Stimulated activated CD8-positive, alpha-beta memory T cell treated with anti-CD3 and anti-CD28 coated beads, Interleukin-7, amount 100 ng/mL, for 48 hours (primary cell): ENCODE data around the gene FAM83D.
"Not testable (repeated sequence)": the region's sequence is repeated elsewhere in the genome, so short reads cannot be mapped to it uniquely, and the experiment has no call there.

Experiments used
- DNase-seq, 2 donors: peaks; one replicate each; pipeline ENCODE4 v3.0.0-alpha.2; 2020; ENCODE audit warnings: low read depth in 1 of 2; ENCODE audit errors: extremely low read depth in 1 of 2

FAM83D gene

DNA sequence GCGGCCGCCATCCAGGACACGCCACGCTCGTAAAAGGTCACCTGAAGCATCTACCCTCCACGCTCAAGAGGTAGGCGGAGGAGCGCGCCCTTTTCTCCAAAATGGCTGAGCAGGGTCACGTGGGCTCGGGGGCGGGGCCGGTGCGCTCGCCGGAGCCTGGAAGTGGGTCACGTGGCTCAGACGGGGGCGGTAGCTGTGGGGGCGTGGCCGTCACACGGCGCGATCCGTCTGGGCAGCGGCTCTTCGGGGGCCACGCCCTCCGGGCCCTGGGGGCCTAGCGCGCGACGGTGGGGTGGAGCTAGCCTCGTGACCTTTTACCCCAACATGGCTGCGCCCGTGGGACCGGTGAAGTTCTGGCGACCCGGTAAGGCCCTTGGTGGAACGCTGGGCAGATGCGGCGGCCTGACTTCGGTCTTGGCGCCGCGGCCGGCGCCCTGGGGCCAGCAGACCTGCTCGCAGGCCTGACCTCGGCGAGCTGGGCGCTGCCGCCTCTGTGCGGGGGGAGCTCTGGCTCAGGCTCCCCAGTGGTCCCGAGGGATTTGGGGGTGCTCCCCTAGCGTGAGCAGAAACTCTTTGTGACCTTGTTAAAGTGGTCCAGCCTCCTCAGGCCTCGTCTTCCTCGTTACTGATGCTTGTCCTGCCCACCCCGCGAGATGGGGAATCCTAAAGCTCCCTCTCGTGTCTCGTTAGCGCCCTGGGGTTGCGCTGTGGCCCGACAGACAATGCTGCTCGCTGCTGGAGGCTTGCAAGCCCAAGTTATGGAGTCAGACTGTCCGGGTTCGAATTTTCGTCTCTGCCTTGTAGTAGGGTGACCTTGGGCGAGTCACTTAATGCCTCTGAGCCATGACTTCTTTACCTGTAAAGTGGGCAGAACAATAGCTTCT is 36.1 kb downstream of the FAM83D start, which contains the start of gene DHX35:
Gene DHX35, plus strand, starts transcription at position 301 of the 884 bp plus-strand sequence. Its CDS starts 24 bp downstream, at position 325.
- DNase-seq: peak; percentile 97

DNA sequence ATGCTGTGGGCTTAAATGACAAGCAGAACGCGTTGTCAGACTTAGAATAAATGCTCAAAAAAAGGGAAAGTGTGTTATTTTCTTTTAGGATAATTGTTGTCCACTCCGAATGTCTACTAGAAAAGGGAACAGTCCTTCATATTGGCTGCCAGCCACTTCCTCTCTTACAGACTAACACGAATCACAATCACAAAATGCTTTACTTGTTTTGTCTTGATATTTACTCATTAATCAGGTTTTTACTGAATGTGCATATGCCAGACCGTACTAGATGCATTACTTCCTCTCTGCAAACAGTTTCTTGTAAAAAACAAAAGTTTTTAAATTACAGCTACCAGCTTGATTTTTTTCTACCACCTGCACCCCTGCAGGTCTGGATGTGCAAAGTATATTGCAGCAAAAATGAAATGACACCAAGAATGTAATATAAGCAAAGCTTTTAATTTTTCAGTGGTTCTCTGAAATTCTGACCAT is 36.7 kb downstream of the FAM83D start:
- DNase-seq: no peak

DNA sequence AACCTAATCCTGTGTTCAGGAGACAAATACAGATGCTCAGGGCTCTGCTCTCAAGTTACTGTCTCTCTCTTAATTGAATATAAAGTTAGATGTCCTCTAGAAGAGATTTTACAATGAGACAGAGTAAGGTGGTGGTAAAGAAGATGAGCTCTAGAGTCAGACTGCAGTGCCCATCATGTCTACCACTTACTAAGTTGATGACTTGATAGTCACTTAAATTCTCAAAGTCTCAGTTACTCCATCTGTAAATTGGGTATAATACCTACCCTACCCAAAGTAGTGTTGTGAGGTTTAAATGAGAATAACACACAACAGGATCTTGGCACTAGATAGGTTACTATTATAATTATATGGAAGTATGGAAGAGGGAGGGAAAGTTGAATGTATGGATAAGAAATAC is 37.5 kb downstream of the FAM83D start:
- no peak for DNase-seq

DNA sequence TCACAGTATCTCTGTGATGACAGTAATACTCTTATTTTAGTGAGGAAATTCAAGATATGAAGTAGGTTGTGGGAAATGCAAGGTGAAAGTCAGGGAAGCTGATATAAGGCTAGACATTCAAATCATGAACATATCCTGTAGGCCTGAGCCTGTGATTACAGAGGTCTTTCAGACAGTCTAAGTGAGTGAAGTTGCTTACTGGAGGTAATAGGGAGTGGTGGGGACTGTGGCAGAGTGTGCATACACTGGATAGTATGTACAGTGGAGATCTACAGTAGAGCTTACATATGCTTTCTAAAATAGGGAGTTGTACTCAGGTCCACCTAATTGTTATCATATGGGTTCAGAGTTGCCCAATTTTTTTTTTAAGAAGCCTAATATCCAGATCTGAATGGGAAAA is 39.0 kb downstream of the FAM83D start:
- DNase-seq: no peak

DNA sequence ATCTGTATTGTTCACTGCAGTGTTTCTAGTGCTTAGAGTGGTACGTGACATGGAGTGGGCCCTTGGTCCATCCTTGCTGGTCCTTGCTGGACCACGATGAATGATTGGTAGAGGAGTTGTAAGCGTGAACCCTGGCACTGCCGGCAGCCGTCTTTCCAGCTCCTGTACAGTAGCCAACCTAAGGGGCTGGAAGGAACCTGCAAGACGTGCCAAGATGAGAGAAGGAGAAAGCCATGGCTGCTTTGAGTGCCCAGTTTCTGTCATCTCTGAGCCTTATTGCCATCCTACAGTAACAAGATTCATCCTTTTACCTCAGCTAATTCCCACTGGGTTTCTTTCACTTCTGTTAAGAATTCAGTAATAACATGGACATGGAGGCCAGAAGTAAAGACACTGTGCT is 41.9 kb downstream of the FAM83D start:
- no peak for DNase-seq

DNA sequence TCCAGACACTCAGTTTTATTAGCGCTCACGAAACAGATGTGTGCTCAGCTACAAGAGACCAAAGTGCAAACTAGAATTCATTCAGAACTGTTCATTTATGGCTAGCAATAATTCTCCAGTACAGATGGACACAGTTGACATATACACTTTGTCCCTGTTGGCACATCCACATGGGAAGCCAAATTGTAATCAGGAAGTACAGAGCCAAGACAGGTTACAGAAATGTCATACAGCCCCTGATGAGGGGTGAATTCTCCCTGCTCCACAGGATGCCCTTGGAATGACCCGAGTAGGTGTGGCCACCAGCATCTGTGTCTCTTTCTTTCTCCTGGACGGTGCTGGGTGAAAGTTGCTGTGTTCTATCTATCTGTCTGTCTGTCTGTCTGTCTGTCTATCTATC is 43.5 kb downstream of the FAM83D start:
- DNase-seq: no peak

DNA sequence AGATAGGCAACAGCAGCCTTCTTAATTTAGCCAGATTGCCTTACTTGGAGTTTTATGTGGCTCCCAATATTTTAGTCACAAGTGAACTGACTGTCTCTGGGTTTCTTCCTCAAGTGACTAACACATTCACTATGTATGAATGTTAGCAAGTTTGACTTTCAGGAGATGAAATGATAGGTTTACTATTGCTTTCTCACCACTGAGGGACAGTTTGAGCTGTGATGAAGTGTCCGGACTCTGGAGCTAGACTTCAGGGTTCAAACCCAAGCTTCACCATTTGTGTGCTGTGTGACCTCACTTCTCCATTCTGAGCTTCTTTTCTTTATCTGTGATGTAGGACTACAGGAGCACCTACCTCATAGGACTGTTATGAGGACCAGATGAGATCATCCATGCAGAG is 44.1 kb downstream of the FAM83D start:
- no peak for DNase-seq

DNA sequence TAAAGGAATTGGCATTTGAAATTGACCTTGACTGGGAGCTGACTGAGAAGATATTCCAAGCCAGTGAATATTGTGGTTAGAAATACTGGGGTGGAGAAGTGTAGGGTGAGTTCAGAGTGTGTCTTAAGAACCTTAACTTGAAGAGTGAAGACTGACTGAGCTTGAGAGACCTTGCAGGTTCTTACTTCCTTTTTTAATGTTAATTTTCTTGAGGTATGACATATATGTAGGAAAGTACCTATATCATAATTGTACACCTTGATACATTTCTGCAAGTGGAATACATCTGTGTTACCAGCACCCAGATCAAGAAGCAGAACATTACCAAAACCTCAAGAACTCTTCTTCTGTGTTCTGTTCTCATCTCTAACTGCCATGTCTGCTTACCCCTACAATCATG is 46.9 kb downstream of the FAM83D start:
- DNase-seq: no peak

DNA sequence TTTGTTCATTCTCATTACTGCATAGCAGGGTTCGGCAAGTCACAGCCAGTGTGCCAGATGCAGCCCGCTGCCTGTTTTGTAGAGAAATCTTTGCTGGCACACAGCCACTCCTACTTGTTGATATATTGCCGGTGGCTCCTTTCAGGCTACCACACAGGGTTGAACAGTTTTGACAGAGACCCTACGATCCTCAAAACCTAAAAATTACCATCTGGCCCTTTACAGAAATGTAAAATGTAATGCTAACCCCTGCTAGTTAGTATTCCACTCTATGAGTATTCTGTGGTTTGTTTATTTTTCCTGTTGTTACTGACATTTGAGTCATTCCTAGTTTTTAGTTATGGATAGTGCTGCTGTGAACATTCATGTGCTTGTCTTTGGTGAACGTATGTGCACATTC is 47.4 kb downstream of the FAM83D start:
- DNase-seq: no peak

DNA sequence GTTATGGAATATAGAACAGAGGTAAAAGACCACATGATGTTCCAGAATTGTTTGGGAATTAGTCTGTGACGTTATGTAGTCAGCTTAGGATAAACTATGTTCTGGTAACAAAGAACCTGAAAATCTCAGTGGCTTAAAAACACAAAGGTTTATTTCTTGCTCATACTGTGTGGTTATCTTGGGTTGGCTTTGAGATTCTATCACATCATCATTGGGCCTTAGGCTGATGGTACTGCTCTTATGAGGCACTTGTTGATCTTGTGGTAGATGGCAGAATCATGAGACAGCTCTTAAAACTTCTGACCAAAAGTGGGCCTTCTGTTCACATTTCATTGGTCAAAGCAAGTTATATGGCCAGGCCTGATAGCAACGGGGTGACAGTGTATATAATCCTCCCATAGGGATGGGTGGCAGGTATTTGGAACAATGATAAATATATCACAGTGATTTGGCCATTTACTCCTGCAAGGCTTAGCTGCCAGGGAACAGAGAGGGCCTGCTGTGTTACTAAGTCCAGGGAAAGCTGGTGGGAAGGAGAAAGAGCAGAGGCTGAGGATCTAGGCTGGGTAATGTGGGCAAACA is 49.4 kb downstream of the FAM83D start:
- DNase-seq: no peak

DNA sequence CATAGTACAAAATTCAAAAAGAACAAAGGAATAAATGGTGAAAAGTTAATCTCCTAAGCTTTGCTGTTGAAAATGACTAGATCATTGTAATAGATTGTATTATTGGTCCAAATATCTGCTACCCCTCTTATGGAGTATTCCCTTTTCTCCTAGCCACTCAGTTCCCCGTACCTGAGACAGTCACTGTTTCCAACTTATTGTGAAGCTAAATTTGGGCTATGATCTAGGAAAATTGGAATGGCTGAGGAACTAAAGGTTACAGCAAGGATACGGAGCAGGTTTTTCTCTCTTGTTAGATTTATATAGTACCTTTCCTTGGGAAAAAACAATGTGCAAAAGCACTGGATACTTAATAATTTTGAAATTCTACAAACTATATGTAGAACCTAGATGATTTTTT is 53.2 kb downstream of the FAM83D start:
- DNase-seq: no peak

DNA sequence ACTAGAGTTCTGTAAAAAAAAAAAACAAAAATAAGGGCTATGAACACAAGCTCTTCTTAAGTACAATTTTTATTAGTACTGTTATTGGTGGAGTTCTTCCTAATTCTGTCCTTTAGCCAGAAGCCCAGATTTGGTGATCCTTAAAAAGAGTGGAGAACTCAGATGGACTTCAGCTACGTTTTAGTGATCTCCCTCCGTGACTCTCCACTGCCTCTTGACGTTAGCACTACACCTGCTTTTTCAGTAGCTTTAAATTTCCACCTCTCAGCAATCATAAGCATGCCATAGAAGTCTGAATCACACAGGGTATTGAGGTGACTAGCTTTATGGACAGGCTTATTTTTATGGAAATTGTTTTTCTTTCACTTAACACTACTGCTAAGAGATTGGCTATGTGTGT is 53.6 kb downstream of the FAM83D start:
- no peak for DNase-seq

DNA sequence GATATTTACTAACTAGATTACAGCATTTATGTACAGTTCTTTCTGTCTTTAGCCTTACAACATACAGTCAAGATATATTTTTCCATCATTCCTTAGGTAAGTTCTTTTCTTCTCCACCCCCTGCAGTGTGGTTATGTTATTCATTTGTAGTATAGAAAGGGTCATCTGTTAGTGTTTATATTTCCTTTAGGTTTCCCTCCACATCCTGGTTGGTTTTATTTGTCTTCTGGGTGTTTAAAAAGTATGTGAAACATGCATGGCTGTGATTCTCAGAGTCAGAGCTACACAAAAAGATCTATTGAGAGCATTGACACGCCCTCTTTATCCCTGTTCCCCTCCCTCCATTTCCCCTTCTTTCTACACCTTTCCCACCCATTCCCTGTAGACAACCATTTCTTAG is 56.1 kb downstream of the FAM83D start:
- no peak for DNase-seq

DNA sequence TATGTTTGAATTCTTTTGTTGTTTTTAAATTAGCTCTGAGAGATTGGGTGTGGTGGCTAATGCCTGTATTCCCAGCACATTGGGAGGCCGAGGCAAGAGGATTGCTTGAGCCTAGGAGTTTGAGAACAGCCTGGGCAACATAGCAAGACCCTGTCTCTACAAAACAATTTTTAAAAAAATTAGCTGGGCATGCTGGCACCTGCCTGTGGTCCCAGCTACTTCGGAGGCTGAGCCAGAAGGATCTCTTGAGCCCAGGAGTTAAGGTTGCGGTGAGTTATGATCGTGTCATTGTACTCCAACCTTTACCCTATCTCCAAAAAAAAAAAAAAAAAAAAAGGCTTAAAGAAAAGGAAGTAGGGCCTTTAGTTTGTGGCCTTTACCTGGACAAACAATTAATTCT is 58.8 kb downstream of the FAM83D start:
- DNase-seq: no peak

DNA sequence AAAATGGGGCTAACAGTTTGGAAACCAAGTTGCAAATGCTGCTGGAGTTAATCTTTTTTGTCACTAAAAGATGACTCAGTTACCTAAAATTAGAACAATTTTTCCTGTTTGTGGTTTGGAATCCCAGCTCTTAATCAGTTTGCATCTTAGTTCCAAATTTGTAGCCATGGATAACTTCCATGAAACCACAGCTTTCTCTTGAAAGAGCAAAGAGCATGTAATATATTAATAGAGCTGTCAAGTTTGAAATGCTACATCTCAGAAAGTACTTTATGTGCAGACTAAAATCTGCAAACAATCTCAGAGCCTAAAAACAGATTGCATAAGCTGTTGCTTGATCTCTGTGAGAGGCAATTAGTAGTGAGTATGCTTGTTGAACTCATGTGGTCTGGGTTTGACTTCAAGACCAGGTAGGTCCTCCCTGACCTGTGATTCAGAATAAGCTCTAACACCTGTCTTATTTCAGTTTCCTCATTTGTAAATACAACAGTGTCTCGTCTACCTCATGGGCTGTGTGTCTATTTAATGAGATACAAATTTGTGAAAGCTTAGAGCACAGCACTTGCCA is 59.5 kb downstream of the FAM83D start:
- no peak for DNase-seq

DNA sequence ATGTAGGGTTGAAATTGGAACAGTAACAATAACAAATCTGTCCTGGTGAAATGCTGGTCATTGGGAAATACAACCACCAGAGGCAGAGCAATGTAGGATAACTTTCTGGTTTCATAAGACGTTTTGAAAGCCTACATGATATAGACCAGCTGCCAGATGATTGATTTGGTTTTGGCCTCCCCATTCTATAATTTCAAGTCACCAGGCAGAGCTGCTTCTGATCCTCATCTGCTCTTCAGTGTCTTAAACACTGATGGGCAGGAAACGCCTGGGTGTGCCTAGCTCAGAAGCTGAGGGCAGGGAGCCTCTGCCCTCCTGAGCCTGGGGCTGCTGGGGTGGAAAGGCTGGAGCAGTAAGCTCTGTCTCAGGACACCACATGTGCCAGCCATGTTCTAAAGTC is 60.4 kb downstream of the FAM83D start:
- no peak for DNase-seq

DNA sequence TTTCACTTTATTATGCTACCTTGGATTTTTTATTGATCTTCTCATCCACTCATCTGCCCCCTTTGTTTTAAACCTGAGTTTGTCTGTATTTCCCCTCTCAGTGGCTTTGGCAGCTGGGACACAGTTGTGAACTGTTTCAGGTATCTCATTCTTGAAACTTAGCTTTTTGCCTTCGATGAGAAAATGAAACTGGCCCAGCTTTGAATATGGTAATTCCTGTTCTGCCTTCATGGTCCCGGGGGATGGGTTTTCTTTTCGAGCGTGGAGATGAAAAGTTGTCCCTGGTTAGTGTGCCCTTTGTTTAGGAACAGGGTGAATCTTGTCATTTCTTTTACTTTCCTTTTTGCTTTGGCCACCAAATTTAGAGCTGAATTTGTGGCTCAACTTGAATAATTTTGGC is 61.6 kb downstream of the FAM83D start:
- DNase-seq: no peak

DNA sequence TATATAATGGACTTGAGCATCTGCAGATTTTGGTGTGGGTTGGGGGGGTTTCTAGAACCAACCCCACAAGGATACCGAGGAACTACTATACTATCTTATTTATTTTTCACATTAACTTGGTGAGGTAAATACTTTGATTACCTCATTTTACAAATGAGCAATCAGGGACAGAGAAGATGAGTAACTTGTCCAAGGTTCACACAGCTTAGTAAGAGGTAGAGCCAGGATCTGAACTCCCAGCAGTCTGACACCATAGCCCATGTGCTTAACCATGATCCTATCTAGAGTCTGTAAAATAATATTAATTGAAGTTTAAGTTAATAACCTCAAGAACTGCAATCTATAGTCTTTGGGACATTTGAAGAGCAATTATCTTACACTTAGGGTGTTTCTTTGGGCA is 64.5 kb downstream of the FAM83D start:
- no peak for DNase-seq

DNA sequence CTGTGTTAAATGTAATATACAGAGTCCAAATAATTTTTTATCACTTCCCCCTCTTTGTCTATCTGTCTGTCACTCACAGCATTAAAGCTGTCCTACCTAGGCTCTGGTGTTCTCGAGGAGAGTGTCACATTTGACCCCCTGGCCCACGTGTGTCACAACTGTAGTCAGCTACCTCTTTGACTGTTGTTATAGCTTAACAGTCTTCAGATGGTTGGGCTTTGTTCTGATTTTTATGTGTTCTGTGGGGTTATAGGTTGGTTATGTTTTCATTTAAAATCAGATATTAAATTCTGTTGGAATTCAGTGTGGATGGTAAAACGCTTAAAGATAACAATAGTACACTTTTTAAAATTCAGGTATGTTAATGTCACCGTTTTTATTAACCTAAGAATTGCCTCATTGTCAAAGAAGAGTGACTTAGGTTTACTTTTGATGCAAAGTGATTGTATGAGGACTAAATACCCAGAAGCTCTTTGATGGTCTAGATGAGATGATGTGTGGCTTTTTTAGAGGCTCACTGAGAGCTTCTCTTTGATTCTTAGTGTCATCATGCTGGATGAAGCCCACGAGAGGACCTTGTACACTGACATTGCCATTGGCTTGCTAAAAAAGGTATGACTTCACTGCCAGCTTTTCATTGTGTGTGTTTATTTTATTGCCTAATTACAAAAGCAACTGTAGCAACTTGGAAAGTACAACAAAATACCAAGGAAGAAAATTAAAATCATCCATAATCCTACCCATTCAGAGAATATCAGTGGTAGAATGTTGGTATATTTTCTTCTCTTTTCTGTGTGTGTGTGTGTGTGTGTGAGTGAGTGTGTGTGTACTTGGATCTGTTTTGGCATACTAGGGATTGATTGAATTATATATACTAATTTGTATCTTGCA is 65.8 kb downstream of the FAM83D start:
- no peak for DNase-seq

DNA sequence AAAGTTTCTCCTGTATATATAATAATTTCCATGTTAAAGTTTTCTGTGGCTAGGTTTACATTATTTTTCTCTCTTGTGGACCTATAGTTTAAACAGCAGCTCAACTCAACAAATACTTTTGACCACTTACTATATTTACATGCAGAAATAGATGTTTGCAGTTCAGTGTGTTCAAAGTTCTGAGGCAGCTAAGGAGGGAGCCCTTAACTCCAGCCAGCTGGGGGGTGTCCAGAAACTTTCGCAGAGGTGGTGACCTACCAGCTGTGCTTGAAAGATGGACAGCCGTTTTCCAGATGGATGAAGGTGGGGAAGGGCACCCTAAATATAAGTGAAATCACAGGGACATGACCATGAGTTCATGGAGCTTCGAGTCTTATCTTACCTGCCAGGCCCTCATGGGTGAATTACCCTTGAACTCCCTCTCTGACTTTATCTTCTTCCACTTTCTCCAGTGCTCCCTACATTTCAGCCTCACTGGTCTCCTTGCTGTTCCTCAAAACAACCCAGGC is 69.4 kb downstream of the FAM83D start:
- DNase-seq: no peak

DNA sequence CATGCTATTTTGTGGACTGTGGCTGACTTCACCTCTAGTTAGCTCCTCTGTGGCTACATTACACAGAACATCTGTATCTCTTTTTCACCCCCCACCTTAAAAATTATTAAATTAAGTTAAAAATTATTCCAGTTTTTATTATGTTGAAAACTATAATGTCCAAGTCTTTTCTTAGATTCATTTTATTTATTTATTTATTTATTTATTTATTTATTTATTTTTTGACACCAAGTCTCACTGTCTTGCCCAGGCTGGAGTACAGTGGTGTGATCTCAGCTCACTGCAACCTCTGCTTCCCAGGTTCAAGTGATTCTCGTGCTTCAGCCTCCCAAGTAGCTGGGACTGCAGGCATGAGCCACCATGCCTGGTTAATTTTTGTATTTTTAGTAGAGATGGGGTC is 70.6 kb downstream of the FAM83D start:
- DNase-seq: not testable (repeated sequence)
